ENCODE measurements around the gene SERPINB3.
"Not testable (repeated sequence)": the region's sequence is repeated elsewhere in the genome, so short reads cannot be mapped to it uniquely, and the experiment has no call there.

Gene SERPINB3

GRCh38 chr18:63661750-63662149, at the start of gene SERPINB3:
TSS of gene SERPINB3 (minus strand) at chr18:63661893. CDS start at chr18:63661216, 677 bp downstream.
- DNase-seq (ENCODE audit: low spot score) = not testable (repeated sequence)

GRCh38 chr18:63708650-63709049, 47.0 kb upstream of the SERPINB3 start:
- TF ChIP-seq CTCF (IDR thresholded peaks at IDR 0.05; ENCODE audit: extremely low read depth, missing control alignments) = no peak
- DNase-seq (ENCODE audit: low spot score) = no peak

GRCh38 chr18:63707816-63708215, 46.1 kb upstream of the SERPINB3 start:
- TF ChIP-seq CTCF (IDR thresholded peaks at IDR 0.05; ENCODE audit: extremely low read depth, missing control alignments) = no peak
- DNase-seq (ENCODE audit: low spot score) = no peak

- TF ChIP-seq CTCF (IDR thresholded peaks at IDR 0.05; ENCODE audit: extremely low read depth, missing control alignments) = no peak
- no peak for DNase-seq (ENCODE audit: low spot score)
Measured at GRCh38 chr18:63705401-63705800, 43.7 kb upstream of the SERPINB3 start.

GRCh38 chr18:63702660-63703059, 41.0 kb upstream of the SERPINB3 start, which contains the start of gene SERPINB11:
TSS of gene SERPINB11 (plus strand) at chr18:63702960. CDS start at chr18:63710194, 7,234 bp downstream.
- no peak for DNase-seq (ENCODE audit: low spot score)
- no peak for TF ChIP-seq CTCF (IDR thresholded peaks at IDR 0.05; ENCODE audit: extremely low read depth, missing control alignments)

GRCh38 chr18:63701952-63702351, 40.3 kb upstream of the SERPINB3 start:
- TF ChIP-seq CTCF (IDR thresholded peaks at IDR 0.05; ENCODE audit: extremely low read depth, missing control alignments) = no peak
- no peak for DNase-seq (ENCODE audit: low spot score)

- TF ChIP-seq CTCF (IDR thresholded peaks at IDR 0.05; ENCODE audit: extremely low read depth, missing control alignments) = no peak
- DNase-seq (ENCODE audit: low spot score) = no peak
Measured at GRCh38 chr18:63700501-63700900, 38.8 kb upstream of the SERPINB3 start.

- DNase-seq (ENCODE audit: low spot score) = no peak
- TF ChIP-seq CTCF (IDR thresholded peaks at IDR 0.05; ENCODE audit: extremely low read depth, missing control alignments) = no peak
Measured at GRCh38 chr18:63697097-63697660, 35.5 kb upstream of the SERPINB3 start.

All from GM20000 (cell line).